Stimulated activated CD8-positive, alpha-beta memory T cell treated with anti-CD3 and anti-CD28 coated beads, Interleukin-4, amount 100 ng/mL, for 24 hours (primary cell): ENCODE measurements around the gene ZFYVE28.
"Not testable (repeated sequence)": the region's sequence is repeated elsewhere in the genome, so short reads cannot be mapped to it uniquely, and the experiment has no call there.

Experiments used
- DNase-seq: peaks from one replicate; pipeline ENCODE4 v3.0.0-alpha.2; 2020; ENCODE audit warnings: low read depth

The ZFYVE28 gene

GRCh38 chr4:2446656-2447564 lies 28.5 kb upstream of the ZFYVE28 start:
- no peak for DNase-seq

- no peak for DNase-seq
These were observed 27.1 kb upstream of the ZFYVE28 start for GRCh38 chr4:2445571-2445970.

GRCh38 chr4:2445130-2445529 lies 26.7 kb upstream of the ZFYVE28 start:
- DNase-seq, result no peak

DNA sequence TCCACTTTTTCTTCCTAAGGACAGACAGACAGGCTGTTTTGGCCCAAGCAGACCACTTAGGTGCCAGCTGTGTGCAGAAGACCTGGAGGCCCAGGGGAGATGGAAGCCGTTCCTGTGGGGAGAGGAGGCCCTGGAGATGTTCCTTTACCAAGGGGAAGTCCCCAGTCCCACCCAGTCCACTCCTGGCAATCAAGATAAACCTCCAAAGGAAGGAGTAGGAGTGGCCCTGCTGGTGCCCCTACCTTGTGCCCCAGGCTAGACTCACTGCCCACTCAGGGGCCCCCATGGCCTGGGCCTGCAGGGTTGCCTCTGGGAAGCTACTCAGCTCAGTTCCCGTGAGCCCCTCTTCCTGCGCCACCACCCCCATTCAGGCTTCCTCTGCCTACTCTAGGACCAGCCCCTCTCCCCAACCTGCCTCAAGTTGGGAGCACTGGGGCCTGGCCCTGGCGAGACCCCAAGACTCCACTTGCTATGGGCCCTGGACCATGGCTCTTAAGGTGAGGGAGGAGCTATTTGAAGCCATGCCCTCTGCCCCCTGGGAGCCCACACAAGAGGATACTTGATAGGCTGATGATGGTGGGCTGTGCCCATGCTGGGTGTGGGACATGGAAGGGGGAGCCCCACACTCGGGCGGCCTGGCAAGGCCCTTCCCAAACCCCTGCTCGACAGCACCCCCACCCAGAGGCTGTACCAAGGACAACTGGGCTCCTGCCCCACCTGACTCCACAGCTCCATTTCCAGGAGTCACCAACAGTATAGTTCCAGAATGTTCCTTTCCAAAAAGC lies 25.7 kb upstream of the ZFYVE28 start:
- no peak for DNase-seq

- DNase-seq, result no peak
These were observed 24.8 kb upstream of the ZFYVE28 start for GRCh38 chr4:2443061-2443730.

- no peak for DNase-seq
These were observed 23.9 kb upstream of the ZFYVE28 start for GRCh38 chr4:2442175-2442993.

GRCh38 chr4:2441393-2442174 lies 23.1 kb upstream of the ZFYVE28 start:
- DNase-seq, result peak; percentile 64

GRCh38 chr4:2438822-2439718 lies 20.6 kb upstream of the ZFYVE28 start:
- no peak for DNase-seq

GRCh38 chr4:2437475-2438215 lies 19.2 kb upstream of the ZFYVE28 start:
- no peak for DNase-seq

GRCh38 chr4:2436761-2437474 lies 18.5 kb upstream of the ZFYVE28 start:
- DNase-seq, result no peak

GRCh38 chr4:2436301-2436700 lies 17.9 kb upstream of the ZFYVE28 start:
- no peak for DNase-seq

GRCh38 chr4:2434420-2434819 lies 16.0 kb upstream of the ZFYVE28 start:
- DNase-seq, result no peak

- no peak for DNase-seq
These were observed 15.3 kb upstream of the ZFYVE28 start for GRCh38 chr4:2433609-2434350.

DNA sequence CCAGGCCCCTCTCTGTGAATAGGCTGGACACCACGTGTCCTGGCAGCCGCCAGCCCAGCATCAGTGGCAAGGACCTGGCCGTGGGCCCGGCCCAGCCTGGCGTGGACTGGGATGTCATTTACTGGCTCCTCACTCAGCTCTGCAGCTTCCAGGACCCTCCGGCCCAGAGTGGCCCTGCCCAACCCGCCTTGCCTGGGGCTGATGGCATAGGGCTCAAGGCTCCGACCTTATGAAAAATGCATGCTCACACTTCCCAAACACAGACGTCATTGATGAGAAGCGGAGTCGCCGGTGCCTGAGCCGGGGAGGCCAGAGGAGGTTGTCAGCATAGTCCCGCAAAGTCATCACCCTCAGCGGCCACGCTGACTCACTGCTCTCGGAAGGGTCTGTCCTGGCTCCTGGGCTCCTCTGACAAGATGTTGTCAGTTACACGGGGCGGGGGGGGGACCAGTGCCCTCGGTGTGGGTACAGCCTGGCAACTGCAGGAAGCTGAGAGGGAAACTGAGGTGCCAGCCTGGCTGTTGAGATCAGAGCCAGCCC lies 14.6 kb upstream of the ZFYVE28 start:
- DNase-seq, result no peak

DNA sequence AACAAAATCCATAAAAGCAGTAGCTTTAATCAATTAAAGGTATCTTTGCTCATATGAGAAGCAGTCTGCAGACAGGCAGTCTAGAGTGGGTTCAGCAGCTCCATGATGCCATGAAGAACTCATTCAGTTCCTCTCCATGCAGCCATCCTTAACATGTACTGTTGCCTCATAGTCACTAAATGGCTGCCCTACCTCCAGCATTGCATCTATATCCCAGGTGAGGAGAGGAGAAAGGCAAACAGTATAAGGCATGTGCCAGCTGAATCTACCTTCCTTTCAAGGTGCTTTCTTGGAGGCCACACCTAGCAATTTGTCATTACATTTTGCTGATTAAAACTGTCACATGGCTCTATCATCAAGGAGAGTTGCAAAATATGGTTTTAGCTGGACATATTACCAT lies 13.6 kb upstream of the ZFYVE28 start:
- DNase-seq, result no peak

GRCh38 chr4:2429945-2430757 lies 11.7 kb upstream of the ZFYVE28 start:
- DNase-seq, result not testable (repeated sequence)
